Measurements from ENCODE around the gene EDN3. TPM values are rescaled to one million over a fixed set of nuclear protein-coding genes. Genes with fewer than 3 reads are reported as not detected.

Gene EDN3
- polyA plus RNA-seq, 1 donor from 2014 or later = 0.50 TPM

- Histone ChIP-seq H3K36me3 (ENCODE audit: insufficient read depth, low read length) (no peaks in the 10 kb centered on the region), H3K27me3 (ENCODE audit: insufficient read depth, low read depth, low read length) (no peaks in the 10 kb centered on the region), H3K9me2 (ENCODE audit: insufficient read depth, low read length) (no peaks in the 10 kb centered on the region), H4K20me1 (ENCODE audit: insufficient read depth) (no peaks in the 10 kb centered on the region), H3K9me3 (ENCODE audit: low read length) (no peaks in the 10 kb centered on the region), H3K79me2 (replicated peaks; ENCODE audit: insufficient read depth, low read length) (no peaks in the 10 kb centered on the region), H3K9ac (ENCODE audit: low read length) (no peak overlapping the region), H2AFZ (ENCODE audit: low read depth, low read length) (no peak overlapping the region), H3K27ac (ENCODE audit: low read length) (peak overlapping the region; percentile 75), H3F3A (ENCODE audit: insufficient read depth, low read length, poor library complexity, severe bottlenecking) (no peaks in the 10 kb centered on the region), H3K4me3 (ENCODE audit: low read length) (no peak overlapping the region), H3K4me2 (ENCODE audit: low read length) (no peak overlapping the region)
- no peak for TF ChIP-seq EP300 (conservative IDR thresholded peaks at IDR 0.05; ENCODE audit: poor library complexity, severe bottlenecking)
- TF ChIP-seq TAF1 (IDR thresholded peaks at IDR 0.05; ENCODE audit: low read depth) = no peak
- TF ChIP-seq MXI1 (conservative IDR thresholded peaks at IDR 0.05; ENCODE audit: poor library complexity, severe bottlenecking) = no peak
- TF ChIP-seq EZH2 (IDR thresholded peaks at IDR 0.05; ENCODE audit: borderline replicate concordance, insufficient read depth, low read length, poor library complexity, severe bottlenecking) = no peak
- no peak for TF ChIP-seq REST (IDR thresholded peaks at IDR 0.05; ENCODE audit: borderline replicate concordance)
- no peak for TF ChIP-seq SMC3 (conservative IDR thresholded peaks at IDR 0.05; ENCODE audit: poor library complexity)
- no peak for TF ChIP-seq POLR2AphosphoS5 (IDR thresholded peaks at IDR 0.05)
- TF ChIP-seq CTCF (IDR thresholded peaks at IDR 0.05; ENCODE audit: poor library complexity, severe bottlenecking) = no peak
- no peak for TF ChIP-seq RAD21 (conservative IDR thresholded peaks at IDR 0.05)
Measured at GRCh38 chr20:59323731-59324130, 23.3 kb downstream of the EDN3 start.

- Histone ChIP-seq H3K4me2 (ENCODE audit: low read length) (no peak overlapping the region), H3K27me3 (ENCODE audit: insufficient read depth, low read depth, low read length) (no peaks in the 10 kb centered on the region), H3K9me2 (ENCODE audit: insufficient read depth, low read length) (no peaks in the 10 kb centered on the region), H3K36me3 (ENCODE audit: insufficient read depth, low read length) (no peaks in the 10 kb centered on the region), H3K79me2 (replicated peaks; ENCODE audit: insufficient read depth, low read length) (no peaks in the 10 kb centered on the region), H2AFZ (ENCODE audit: low read depth, low read length) (no peak overlapping the region), H3K27ac (ENCODE audit: low read length) (no peak overlapping the region), H3F3A (ENCODE audit: insufficient read depth, low read length, poor library complexity, severe bottlenecking) (no peaks in the 10 kb centered on the region), H3K4me3 (ENCODE audit: low read length) (no peak overlapping the region), H4K20me1 (ENCODE audit: insufficient read depth) (no peaks in the 10 kb centered on the region), H3K9me3 (ENCODE audit: low read length) (no peaks in the 10 kb centered on the region), H3K9ac (ENCODE audit: low read length) (no peak overlapping the region)
- TF ChIP-seq MXI1 (conservative IDR thresholded peaks at IDR 0.05; ENCODE audit: poor library complexity, severe bottlenecking) = no peak
Measured at GRCh38 chr20:59324521-59325141, 24.2 kb downstream of the EDN3 start.
